GM12878 (cell line): ENCODE measurements around the gene ZNF629. TPM values are rescaled to one million over a fixed set of nuclear protein-coding genes. Genes with fewer than 3 reads are reported as not detected.

Experiments
- ATAC-seq: fragments of 200-7000 bp; cut with Tn5 transposase; 3 replicates; pipeline ENCODE4 v1.9.1; 2020; ENCODE audit warnings: mild to moderate bottlenecking, moderate library complexity
- BruUV-seq: library from RNA; stranded (reverse); fragments of 400-500 nt; replicated peaks from 2 replicates; lab custom pipeline; 2021; lab: Mats Ljungman, UMichigan
- CTCF ChIA-PET: fragments of 300-600 bp; sonication (Branson Sonifier 250); formaldehyde crosslinking; extraction: SDS; loops from one replicate; lab custom pipeline; 2021; ENCODE audit warnings: inconsistent platforms; lab: Yijun Ruan, JAX
- POLR2A ChIA-PET: fragments of 350-600 bp; formaldehyde crosslinking; extraction: SDS; loops from one replicate; lab custom pipeline; 2021; ENCODE audit warnings: inconsistent platforms; lab: Charles Lee
- RAD21 ChIA-PET: fragments of 300-600 bp; sonication (Branson Sonifier 250); formaldehyde crosslinking; loops from one replicate; lab custom pipeline; 2023; ENCODE audit warnings: antibody characterized with exemption; ENCODE audit not compliant: unreplicated experiment; lab: Charles Lee
- SMC1A ChIA-PET: fragments of 300-600 bp; sonication (Branson Sonifier 250); formaldehyde crosslinking; loops from one replicate; lab custom pipeline; 2023; ENCODE audit not compliant: unreplicated experiment, uncharacterized antibody; lab: Charles Lee
- DNase-seq: peaks from one replicate; pipeline ENCODE4 v3.0.0-alpha.2; 2011; ENCODE audit warnings: low read depth, low spot score
- FAIRE-seq: peaks from 3 replicates; lab custom pipeline; 2011; peaks lifted over from hg19 to GRCh38; lab: Jason Lieb, UNC
- H2AFZ ChIP-seq: 2 replicates; pipeline ENCODE4 v1.6.0; 2011; ENCODE audit warnings: low read depth, low read length, control low read depth; ENCODE audit not compliant: control insufficient read depth
- H3K27ac ChIP-seq: 2 replicates; pipeline ENCODE4 v1.5.1; 2011; ENCODE audit warnings: control low read depth; ENCODE audit not compliant: control insufficient read depth, insufficient read depth
- H3K27me3 ChIP-seq, 2 experiments: replicated peaks in 1 of 2; 2 replicates each; pipeline versions ENCODE4 v1.6.0 to v1.6.1; 2011; ENCODE audit warnings: low read length in 1 of 2; ENCODE audit not compliant: control insufficient read depth in 2 of 2, insufficient read depth in 2 of 2
- H3K36me3 ChIP-seq, 2 experiments: 2 replicates each; pipeline ENCODE4 v1.5.1; 2011; ENCODE audit warnings: low read length in 1 of 2; ENCODE audit not compliant: control insufficient read depth in 2 of 2, insufficient read depth in 2 of 2
- H3K4me1 ChIP-seq: 2 replicates; pipeline ENCODE4 v1.6.1; 2011; ENCODE audit warnings: mild to moderate bottlenecking, low read length, moderate library complexity, mixed read lengths; ENCODE audit not compliant: control insufficient read depth, insufficient read depth
- H3K4me2 ChIP-seq: 2 replicates; pipeline ENCODE4 v1.6.0; 2011; ENCODE audit warnings: control low read depth; ENCODE audit not compliant: control insufficient read depth, insufficient read depth
- H3K4me3 ChIP-seq: fragments of 200-600 bp; sonication (generic); 2 replicates; pipeline ENCODE4 v1.5.1; 2016
- H3K79me2 ChIP-seq: 2 replicates; pipeline ENCODE4 v1.6.0; 2011; ENCODE audit warnings: low read length; ENCODE audit not compliant: control insufficient read depth, insufficient read depth
- H3K9ac ChIP-seq: 2 replicates; pipeline ENCODE4 v1.8.0; 2011; ENCODE audit warnings: low read length, control low read depth, mixed read lengths; ENCODE audit not compliant: control insufficient read depth, insufficient read depth
- H3K9me3 ChIP-seq: replicated peaks from 3 replicates; pipeline ENCODE4 v1.5.1; 2011; ENCODE audit warnings: mild to moderate bottlenecking, low read length; ENCODE audit not compliant: control insufficient read depth, insufficient read depth
- H4K20me1 ChIP-seq: 2 replicates; pipeline ENCODE4 v1.6.0; 2011; ENCODE audit not compliant: control insufficient read depth, insufficient read depth
- BACH1 ChIP-seq: fragments of 450-650 bp; IDR thresholded peaks from 2 replicates; pipeline ENCODE4 v1.6.1; 2017; ENCODE audit warnings: mild to moderate bottlenecking, borderline replicate concordance
- CEBPB ChIP-seq, 2 experiments: fragments of 150-350 bp in 1 of 2; IDR thresholded peaks; 2 replicates each; pipeline ENCODE4 v1.6.1; 2012 to 2014; ENCODE audit warnings: low read depth in 2 of 2, low read length in 2 of 2, borderline replicate concordance in 1 of 2, inconsistent platforms in 1 of 2
- EED ChIP-seq: sonication (generic); IDR thresholded peaks from 2 replicates; pipeline ENCODE4 v1.6.1; 2016; ENCODE audit warnings: antibody characterized with exemption, low read depth
- FOXM1 ChIP-seq: IDR thresholded peaks from 2 replicates; pipeline ENCODE4 v1.6.1; 2012; ENCODE audit warnings: low read depth, mild to moderate bottlenecking, inconsistent platforms, low read length, moderate library complexity
- IRF4 ChIP-seq: IDR thresholded peaks from 2 replicates; pipeline ENCODE4 v1.6.1; 2011; ENCODE audit warnings: low read depth, low read length
- PAX5 ChIP-seq: IDR thresholded peaks from 2 replicates; pipeline ENCODE4 v1.6.1; 2011; ENCODE audit warnings: low read depth, low read length, borderline replicate concordance
- RELA ChIP-seq: fragments of 450-650 bp; IDR thresholded peaks from 2 replicates; pipeline ENCODE4 v1.8.0; 2014; ENCODE audit warnings: borderline replicate concordance; ENCODE audit not compliant: partially characterized antibody
- TBL1XR1 ChIP-seq: IDR thresholded peaks from 2 replicates; pipeline ENCODE4 v1.6.1; 2012; ENCODE audit warnings: low read depth, low read length, improper control_type of control experiment
- WGBS: methylation state at CpG from one replicate; pipeline ENCODE4 v1.1.6; 2016; ENCODE audit warnings: low lambda C conversion rate; ENCODE audit not compliant: insufficient replicate concordance, insufficient coverage; ENCODE audit errors: missing lambda C conversion rate; 5-methylcytosine and 5-hydroxymethylcytosine counted together
- in situ Hi-C: fragments of 300-500 bp; cut with MboI; formaldehyde crosslinking; loops from 9 replicates; pipeline ENCODE4 v1.14.3; 2018; ENCODE audit warnings: mixed read lengths
- intact Hi-C: fragments of 100-400 bp; cut with micrococcal nuclease; formaldehyde crosslinking; loops from one replicate; pipeline ENCODE4 v1.14.2; 2022; ENCODE audit not compliant: unreplicated experiment
- polyA plus RNA-seq, 11 experiments: library from polyadenylated mRNA; depleted of rRNA in 4 of 11; unstranded in 6 of 11; stranded (reverse) in 5 of 11; fragments of >200 nt; fragmentation: Nextera tagmentation in 4 of 11; fragmentation: Illumina TruSeq in 1 of 11; extraction: Ambion mirVana in 4 of 11; extraction: Trizol in 1 of 11; gene quantifications; 1 replicate in 1 of 11; 2 replicates in 10 of 11; pipeline versions ENCODE4 v1.2.1 to v1.2.3, GENCODE V29; 2011 to 2016; ENCODE audit warnings: inconsistent platforms in 2 of 11, missing spikeins in 2 of 11, low read depth in 1 of 11
- total RNA-seq, 4 experiments: library from RNA; depleted of rRNA in 3 of 4; stranded (reverse); fragments of >200 nt in 3 of 4; fragmentation: Illumina TruSeq in 1 of 4; extraction: Trizol in 1 of 4; gene quantifications; 2 replicates each; pipeline versions ENCODE4 v1.2.1 to v1.2.3, GENCODE V29; 2013 to 2021
- TF ChIP-seq, protein P1 (sequence below): fragments of 450-650 bp; IDR thresholded peaks from 2 replicates; pipeline ENCODE4 v1.6.1; 2017; ENCODE audit warnings: low read depth, mild to moderate bottlenecking, moderate library complexity
- TF ChIP-seq, protein P2 (sequence below): fragments of 450-650 bp; IDR thresholded peaks from 2 replicates; pipeline ENCODE4 v1.6.1; 2017; ENCODE audit warnings: antibody characterized with exemption, mild to moderate bottlenecking, moderate library complexity
- TF ChIP-seq, protein P3 (sequence below): fragments of 450-650 bp; formaldehyde crosslinking; IDR thresholded peaks from 2 replicates; pipeline ENCODE4 v1.4.0; 2022; ENCODE audit warnings: mild to moderate bottlenecking, moderate library complexity
- TF ChIP-seq, protein P4 (sequence below): IDR thresholded peaks from 2 replicates; pipeline ENCODE4 v1.6.1; 2012; ENCODE audit warnings: mild to moderate bottlenecking, low read depth, low read length

Gene ZNF629
- total and polyA plus RNA-seq, 10 of the 15 experiments (the other 5 are each of a cell fraction or from before 2014, with no cell fraction given) = 0.02 to 0.69 (median 0.40) TPM

DNA sequence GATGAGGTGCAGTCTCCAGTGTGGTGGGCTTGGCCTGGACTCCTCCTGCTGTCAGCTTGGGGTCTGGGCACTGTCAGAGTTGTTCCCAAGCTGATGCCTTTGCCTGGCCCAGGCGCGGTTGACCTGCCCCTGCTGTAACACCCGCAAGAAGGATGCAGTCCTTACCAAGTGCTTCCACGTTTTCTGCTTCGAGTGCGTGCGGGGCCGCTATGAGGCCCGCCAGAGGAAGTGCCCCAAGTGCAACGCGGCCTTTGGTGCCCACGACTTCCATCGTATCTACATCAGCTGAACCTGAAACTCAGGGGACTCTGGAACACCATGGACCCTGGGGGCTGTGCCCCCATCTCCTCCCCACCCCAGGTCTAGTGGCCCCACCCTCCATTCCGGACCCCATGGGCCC is 13.2 kb downstream of the ZNF629 start:
- Histone ChIP-seq H3K79me2 (peaks cover 2% of the 10 kb centered on the region; the same call in 1 of the 2 replicates), H4K20me1 (no peaks in the 10 kb centered on the region), H3K4me3 (no peak overlapping the region), H3K27ac (no peak overlapping the region), H3K4me1 (no peaks in the 10 kb centered on the region), H3K4me2 (no peak overlapping the region), H3K9ac (no peak overlapping the region), H3K36me3 (peaks cover 13 to 21% of the 10 kb centered on the region in 2 experiments; a peak in 3 of 4 replicates), H3K27me3 (no peaks in the 10 kb centered on the region), H3K9me3 (no peaks in the 10 kb centered on the region), H2AFZ (no peak overlapping the region)
- in situ Hi-C loops (loop anchor here (25.0 kb wide), 1 partner anchor 1113 kb away; no protein-coding TSS in a partner anchor), intact Hi-C loops (loop anchor here (2.0 kb wide), 1 partner anchor 149 kb away; the partner anchor contains the start of gene FBXL19)
- FAIRE-seq = no peak
- ChIA-PET RAD21 (interaction anchor here (1.3 kb wide), 1 partner anchor 71 kb away, joined by 3 read pairs; no protein-coding TSS in a partner anchor), CTCF (no interaction called here), SMC1A (interaction anchor here (0.6 kb wide), 1 partner anchor 645 kb away, joined by 3 read pairs; no protein-coding TSS in a partner anchor), POLR2A (interaction anchor here (0.5 to 1.9 kb wide), 4 partner anchors 26 to 364 kb away, joined by 3 to 7 read pairs (median 5); partner anchors contain the start of genes ORAI3 and PHKG2)
- BruUV-seq = no TSS peak
- 96% methylated on average over 14 of the region's 14 CpGs for WGBS
- DNase-seq = no peak
- no peak for ATAC-seq
- TF ChIP-seq EED = no peak
- TF ChIP-seq PAX5 = no peak
- no peak for TF ChIP-seq TBL1XR1
- TF ChIP-seq, protein P1, sequence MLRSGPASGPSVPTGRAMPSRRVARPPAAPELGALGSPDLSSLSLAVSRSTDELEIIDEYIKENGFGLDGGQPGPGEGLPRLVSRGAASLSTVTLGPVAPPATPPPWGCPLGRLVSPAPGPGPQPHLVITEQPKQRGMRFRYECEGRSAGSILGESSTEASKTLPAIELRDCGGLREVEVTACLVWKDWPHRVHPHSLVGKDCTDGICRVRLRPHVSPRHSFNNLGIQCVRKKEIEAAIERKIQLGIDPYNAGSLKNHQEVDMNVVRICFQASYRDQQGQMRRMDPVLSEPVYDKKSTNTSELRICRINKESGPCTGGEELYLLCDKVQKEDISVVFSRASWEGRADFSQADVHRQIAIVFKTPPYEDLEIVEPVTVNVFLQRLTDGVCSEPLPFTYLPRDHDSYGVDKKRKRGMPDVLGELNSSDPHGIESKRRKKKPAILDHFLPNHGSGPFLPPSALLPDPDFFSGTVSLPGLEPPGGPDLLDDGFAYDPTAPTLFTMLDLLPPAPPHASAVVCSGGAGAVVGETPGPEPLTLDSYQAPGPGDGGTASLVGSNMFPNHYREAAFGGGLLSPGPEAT = no peak
- TF ChIP-seq IRF4 = no peak
- TF ChIP-seq, protein P2, sequence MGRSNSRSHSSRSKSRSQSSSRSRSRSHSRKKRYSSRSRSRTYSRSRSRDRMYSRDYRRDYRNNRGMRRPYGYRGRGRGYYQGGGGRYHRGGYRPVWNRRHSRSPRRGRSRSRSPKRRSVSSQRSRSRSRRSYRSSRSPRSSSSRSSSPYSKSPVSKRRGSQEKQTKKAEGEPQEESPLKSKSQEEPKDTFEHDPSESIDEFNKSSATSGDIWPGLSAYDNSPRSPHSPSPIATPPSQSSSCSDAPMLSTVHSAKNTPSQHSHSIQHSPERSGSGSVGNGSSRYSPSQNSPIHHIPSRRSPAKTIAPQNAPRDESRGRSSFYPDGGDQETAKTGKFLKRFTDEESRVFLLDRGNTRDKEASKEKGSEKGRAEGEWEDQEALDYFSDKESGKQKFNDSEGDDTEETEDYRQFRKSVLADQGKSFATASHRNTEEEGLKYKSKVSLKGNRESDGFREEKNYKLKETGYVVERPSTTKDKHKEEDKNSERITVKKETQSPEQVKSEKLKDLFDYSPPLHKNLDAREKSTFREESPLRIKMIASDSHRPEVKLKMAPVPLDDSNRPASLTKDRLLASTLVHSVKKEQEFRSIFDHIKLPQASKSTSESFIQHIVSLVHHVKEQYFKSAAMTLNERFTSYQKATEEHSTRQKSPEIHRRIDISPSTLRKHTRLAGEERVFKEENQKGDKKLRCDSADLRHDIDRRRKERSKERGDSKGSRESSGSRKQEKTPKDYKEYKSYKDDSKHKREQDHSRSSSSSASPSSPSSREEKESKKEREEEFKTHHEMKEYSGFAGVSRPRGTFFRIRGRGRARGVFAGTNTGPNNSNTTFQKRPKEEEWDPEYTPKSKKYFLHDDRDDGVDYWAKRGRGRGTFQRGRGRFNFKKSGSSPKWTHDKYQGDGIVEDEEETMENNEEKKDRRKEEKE = no peak
- TF ChIP-seq RELA = no peak
- TF ChIP-seq, protein P3, sequence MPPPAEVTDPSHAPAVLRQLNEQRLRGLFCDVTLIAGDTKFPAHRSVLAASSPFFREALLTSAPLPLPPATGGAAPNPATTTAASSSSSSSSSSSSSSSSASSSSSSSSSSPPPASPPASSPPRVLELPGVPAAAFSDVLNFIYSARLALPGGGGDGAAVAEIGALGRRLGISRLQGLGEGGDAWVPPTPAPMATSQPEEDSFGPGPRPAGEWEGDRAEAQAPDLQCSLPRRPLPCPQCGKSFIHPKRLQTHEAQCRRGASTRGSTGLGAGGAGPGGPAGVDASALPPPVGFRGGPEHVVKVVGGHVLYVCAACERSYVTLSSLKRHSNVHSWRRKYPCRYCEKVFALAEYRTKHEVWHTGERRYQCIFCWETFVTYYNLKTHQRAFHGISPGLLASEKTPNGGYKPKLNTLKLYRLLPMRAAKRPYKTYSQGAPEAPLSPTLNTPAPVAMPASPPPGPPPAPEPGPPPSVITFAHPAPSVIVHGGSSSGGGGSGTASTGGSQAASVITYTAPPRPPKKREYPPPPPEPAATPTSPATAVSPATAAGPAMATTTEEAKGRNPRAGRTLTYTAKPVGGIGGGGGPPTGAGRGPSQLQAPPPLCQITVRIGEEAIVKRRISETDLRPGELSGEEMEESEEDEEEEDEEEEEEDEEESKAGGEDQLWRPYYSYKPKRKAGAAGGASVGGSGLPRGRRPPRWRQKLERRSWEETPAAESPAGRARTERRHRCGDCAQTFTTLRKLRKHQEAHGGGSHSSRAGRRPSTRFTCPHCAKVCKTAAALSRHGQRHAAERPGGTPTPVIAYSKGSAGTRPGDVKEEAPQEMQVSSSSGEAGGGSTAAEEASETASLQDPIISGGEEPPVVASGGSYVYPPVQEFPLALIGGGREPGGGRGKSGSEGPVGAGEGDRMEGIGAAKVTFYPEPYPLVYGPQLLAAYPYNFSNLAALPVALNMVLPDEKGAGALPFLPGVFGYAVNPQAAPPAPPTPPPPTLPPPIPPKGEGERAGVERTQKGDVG (CRISPR knock-in tag) = no peak
- TF ChIP-seq CEBPB (IDR thresholded peaks at IDR 0.05; ENCODE audit: borderline replicate concordance in 1 of 2, low read depth in 2 of 2, low read length in 2 of 2) = no peak
- no peak for TF ChIP-seq BACH1
- TF ChIP-seq, protein P4, sequence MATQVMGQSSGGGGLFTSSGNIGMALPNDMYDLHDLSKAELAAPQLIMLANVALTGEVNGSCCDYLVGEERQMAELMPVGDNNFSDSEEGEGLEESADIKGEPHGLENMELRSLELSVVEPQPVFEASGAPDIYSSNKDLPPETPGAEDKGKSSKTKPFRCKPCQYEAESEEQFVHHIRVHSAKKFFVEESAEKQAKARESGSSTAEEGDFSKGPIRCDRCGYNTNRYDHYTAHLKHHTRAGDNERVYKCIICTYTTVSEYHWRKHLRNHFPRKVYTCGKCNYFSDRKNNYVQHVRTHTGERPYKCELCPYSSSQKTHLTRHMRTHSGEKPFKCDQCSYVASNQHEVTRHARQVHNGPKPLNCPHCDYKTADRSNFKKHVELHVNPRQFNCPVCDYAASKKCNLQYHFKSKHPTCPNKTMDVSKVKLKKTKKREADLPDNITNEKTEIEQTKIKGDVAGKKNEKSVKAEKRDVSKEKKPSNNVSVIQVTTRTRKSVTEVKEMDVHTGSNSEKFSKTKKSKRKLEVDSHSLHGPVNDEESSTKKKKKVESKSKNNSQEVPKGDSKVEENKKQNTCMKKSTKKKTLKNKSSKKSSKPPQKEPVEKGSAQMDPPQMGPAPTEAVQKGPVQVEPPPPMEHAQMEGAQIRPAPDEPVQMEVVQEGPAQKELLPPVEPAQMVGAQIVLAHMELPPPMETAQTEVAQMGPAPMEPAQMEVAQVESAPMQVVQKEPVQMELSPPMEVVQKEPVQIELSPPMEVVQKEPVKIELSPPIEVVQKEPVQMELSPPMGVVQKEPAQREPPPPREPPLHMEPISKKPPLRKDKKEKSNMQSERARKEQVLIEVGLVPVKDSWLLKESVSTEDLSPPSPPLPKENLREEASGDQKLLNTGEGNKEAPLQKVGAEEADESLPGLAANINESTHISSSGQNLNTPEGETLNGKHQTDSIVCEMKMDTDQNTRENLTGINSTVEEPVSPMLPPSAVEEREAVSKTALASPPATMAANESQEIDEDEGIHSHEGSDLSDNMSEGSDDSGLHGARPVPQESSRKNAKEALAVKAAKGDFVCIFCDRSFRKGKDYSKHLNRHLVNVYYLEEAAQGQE = no peak
- no peak for TF ChIP-seq FOXM1
